ENCODE measurements around the gene FMO2.

DNA sequence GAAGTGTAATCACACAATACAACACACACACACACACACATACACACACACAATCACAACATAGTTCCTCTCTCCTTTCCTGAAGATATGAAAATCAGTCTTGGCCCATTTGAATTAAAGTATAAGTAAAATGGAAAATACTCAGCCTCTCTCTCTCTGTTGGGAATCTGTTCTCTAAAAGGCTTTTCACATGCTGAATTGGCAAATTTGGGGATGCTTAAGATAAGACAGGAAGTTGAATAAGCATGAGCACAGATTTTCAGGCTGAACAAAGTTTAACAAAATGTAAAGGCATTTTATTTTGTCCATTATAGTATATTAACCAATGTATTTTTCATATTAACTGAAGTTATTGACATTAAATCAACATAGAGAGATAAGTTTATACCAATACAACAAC lies 23.7 kb upstream of the FMO2 start:
- TF ChIP-seq, protein P1, sequence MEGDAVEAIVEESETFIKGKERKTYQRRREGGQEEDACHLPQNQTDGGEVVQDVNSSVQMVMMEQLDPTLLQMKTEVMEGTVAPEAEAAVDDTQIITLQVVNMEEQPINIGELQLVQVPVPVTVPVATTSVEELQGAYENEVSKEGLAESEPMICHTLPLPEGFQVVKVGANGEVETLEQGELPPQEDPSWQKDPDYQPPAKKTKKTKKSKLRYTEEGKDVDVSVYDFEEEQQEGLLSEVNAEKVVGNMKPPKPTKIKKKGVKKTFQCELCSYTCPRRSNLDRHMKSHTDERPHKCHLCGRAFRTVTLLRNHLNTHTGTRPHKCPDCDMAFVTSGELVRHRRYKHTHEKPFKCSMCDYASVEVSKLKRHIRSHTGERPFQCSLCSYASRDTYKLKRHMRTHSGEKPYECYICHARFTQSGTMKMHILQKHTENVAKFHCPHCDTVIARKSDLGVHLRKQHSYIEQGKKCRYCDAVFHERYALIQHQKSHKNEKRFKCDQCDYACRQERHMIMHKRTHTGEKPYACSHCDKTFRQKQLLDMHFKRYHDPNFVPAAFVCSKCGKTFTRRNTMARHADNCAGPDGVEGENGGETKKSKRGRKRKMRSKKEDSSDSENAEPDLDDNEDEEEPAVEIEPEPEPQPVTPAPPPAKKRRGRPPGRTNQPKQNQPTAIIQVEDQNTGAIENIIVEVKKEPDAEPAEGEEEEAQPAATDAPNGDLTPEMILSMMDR (optimal IDR thresholded peaks at IDR 0.05 in 1 of 3, IDR thresholded peaks at IDR 0.05 in 1 of 3, conservative IDR thresholded peaks at IDR 0.05 in 1 of 3; ENCODE audit: extremely low read depth in 1 of 3, insufficient read depth in 2 of 3, low read length in 3 of 3) = no peak
- no peak for TF ChIP-seq EZH2 (IDR thresholded peaks at IDR 0.05; ENCODE audit: low read length)
